Stimulated activated naive CD8-positive, alpha-beta T cell treated with anti-CD3 and anti-CD28 coated beads, Interleukin-15, amount 100 ng/mL, for 72 hours (primary cell): ENCODE results near the gene NHLRC2.
A peak's percentile ranks its signal among the peaks of the same experiment; 100 is the strongest.

Experiments
- ATAC-seq: fragments of 150-1000 bp; cut with Tn5 transposase; 2 replicates; pipeline ENCODE4 v1.10.0; 2021; ENCODE audit warnings: mild to moderate bottlenecking, moderate library complexity
- DNase-seq, 2 donors: peaks; one replicate each; pipeline ENCODE4 v3.0.0; 2021 to 2022
- H3K27ac Mint-ChIP-seq, 2 donors: one replicate each; pipeline ENCODE4 v1.8.0; 2022; ENCODE audit warnings: mild to moderate bottlenecking in 2 of 2, mixed read lengths in 2 of 2, moderate library complexity in 2 of 2
- H3K27me3 Mint-ChIP-seq: one replicate; pipeline ENCODE4 v1.8.0; 2022; ENCODE audit warnings: mixed read lengths
- H3K4me1 Mint-ChIP-seq: one replicate; pipeline ENCODE4 v1.8.0; 2022; ENCODE audit warnings: mild to moderate bottlenecking, mixed read lengths
- H3K4me3 Mint-ChIP-seq, 2 donors: one replicate each; pipeline ENCODE4 v1.8.0; 2022; ENCODE audit warnings: mild to moderate bottlenecking in 2 of 2, mixed read lengths in 2 of 2, moderate library complexity in 1 of 2
- H3K9me3 Mint-ChIP-seq, 2 donors: one replicate each; pipeline ENCODE4 v1.8.0; 2022; ENCODE audit warnings: mixed read lengths in 2 of 2

NHLRC2 gene

DNA sequence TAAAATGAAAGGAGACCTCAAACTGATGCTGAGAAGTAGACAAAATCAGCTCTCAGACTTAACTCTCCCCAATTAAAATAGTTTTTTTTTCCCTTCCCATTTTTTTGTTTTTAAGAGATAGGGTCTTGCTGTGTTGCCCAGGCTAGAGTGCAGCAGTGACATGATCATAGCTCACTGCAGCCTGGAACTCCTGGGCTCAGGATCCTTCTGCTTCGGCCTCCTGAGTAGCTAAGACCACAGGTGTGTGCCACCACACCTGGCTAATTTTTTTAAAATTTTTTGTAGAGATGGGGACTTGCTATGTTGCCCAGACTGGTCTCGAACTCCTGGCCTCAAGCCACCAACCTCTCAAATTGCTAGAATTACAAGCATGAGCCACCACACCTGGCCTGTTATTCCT is 61.1 kb downstream of the NHLRC2 start:
- DNase-seq, result no peak
- no peaks in the 10 kb centered on the region for H3K27me3 Mint-ChIP-seq
- H3K4me1 Mint-ChIP-seq, result no peaks in the 10 kb centered on the region
- no peak overlapping the region for H3K27ac Mint-ChIP-seq
- H3K9me3 Mint-ChIP-seq, result no peaks in the 10 kb centered on the region
- no peak overlapping the region for H3K4me3 Mint-ChIP-seq
- no peak for ATAC-seq

DNA sequence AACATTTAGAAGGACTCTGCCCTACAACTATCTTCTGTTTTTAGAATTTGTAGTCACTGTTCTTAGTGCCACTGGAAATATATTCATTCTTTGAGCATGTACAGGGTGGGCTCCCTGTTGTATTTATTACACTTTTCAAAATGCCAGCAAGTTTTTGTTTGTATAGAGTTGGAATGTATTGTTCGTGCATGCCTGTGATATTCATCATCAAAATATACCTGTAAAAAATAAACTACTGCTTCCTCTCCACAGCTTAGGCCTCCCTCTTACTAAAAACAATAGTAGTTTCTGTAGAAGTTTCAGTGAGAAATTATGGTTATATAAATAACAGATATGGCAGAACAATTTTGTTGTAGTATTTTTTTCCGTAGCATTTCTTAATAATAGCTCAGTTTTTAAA is 61.6 kb downstream of the NHLRC2 start:
- Mint-ChIP-seq H3K9me3 (no peaks in the 10 kb centered on the region), H3K4me1 (no peaks in the 10 kb centered on the region), H3K27me3 (no peaks in the 10 kb centered on the region), H3K27ac (no peak overlapping the region), H3K4me3 (no peak overlapping the region)
- no peak for DNase-seq
- no peak for ATAC-seq

DNA sequence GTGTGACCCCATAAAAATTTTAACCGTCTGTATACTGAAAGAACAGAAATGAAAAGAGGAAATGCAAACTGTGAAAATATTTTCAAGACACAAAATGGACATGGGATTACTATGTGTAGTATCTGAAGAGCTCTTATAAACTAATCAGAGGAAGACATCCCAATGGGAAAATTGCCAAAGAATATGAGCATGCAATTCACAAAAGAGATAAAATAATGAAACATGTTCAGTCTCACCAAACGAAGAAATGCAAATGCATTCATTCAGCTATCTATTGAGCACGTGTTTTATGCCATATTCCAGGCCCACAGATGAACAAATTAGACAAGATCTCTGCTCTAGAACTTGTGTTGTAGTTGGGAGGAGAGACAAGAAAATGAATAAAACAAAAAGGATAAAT is 63.2 kb downstream of the NHLRC2 start:
- Mint-ChIP-seq H3K9me3 (no peaks in the 10 kb centered on the region), H3K4me1 (peaks cover under 1% of the 10 kb centered on the region), H3K27me3 (peaks cover 1% of the 10 kb centered on the region), H3K27ac (no peak overlapping the region), H3K4me3 (no peak overlapping the region)
- DNase-seq (no peak), ATAC-seq (no peak)

DNA sequence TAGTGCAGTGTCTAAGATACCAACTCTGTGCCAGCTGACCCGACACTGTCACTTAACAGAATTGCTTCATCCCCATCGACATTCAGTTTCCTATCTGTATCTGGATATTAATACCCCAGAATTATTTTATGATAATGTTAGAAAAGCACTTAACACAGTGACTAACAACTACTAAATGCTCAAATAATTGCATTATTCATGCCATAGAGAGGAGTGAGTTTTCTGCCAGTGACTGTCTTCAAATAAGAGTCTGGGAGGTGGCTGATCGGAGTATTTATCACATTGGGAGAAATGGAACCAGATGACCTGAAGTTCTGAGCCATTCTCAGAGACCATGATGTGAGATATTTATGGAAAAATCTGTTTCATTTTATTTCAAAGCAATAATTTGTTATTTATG is 65.7 kb downstream of the NHLRC2 start:
- H3K9me3 Mint-ChIP-seq, result peaks cover 7 to 8% of the 10 kb centered on the region in 2 donors
- ATAC-seq, result no peak
- peaks cover 26% of the 10 kb centered on the region for H3K27me3 Mint-ChIP-seq

DNA sequence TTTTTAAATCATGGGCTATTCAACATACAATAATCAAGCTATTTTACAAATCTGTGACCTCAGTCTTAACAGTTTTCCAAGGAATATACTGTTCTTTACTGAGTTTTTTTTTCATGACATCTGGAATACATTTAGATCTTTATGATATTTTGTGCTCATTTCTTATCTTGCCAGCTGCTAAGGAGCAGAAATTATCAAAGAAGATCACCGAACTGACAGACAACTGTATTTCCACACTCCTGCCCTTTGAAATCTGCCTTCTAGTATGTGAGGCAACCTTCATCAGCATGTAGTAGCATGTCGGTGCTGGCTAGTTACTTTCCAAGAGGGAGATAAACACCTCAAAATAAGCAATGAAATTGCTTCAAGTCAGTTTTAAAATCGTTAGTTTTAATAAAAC is 66.4 kb downstream of the NHLRC2 start:
- Mint-ChIP-seq H3K4me1 (peaks cover 10% of the 10 kb centered on the region), H3K9me3 (peaks cover 7 to 8% of the 10 kb centered on the region in 2 donors), H3K4me3 (no peak overlapping the region), H3K27me3 (peaks cover 28% of the 10 kb centered on the region), H3K27ac (no peak overlapping the region)
- DNase-seq (no peak), ATAC-seq (no peak)

More for the DNA sequence above, 65.7 kb downstream of the NHLRC2 start:
- no peak for DNase-seq
- no peak overlapping the region for H3K4me3 Mint-ChIP-seq
- no peak overlapping the region for H3K27ac Mint-ChIP-seq
- H3K4me1 Mint-ChIP-seq, result peaks cover 10% of the 10 kb centered on the region

DNA sequence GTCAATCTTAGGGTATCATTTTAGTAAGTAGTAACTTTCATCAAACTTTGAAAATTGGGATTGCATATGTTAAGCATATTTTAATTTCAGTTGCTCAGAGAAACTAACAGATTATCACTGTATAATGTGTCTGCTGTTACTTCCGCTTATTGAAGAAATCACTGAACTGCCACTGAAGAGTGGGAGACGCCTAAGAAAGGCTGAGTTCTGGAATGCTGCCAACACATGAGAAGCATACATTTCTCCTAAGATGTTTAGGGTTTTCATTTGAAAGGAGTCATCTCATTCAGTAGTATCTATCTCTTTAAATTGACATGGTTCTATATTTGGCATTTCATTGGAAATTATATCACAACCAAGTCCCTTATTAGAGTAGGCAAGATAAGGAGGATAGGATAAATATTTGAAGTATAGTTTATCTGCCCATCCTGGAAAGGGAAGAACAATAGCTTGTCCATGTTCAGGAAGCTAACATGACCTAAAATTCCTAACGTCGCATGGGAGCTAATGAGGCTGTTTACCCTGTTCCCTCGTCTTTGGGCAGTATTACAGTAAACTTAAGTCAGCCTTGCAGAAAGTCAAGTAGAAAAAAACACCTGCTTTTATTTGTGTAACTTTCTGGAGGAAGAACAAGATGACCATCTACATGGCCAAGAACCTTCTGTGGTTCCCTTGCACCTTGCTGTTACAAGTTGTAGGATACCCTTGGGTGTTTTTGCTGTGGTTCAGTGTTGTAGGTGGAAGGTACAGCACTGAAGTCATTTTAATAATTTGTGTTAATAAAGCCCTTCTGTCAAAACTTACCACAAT is 67.3 kb downstream of the NHLRC2 start:
- Mint-ChIP-seq H3K27ac (no peak overlapping the region), H3K4me1 (peaks cover 10% of the 10 kb centered on the region), H3K27me3 (peaks cover 34% of the 10 kb centered on the region), H3K9me3 (peaks cover 7 to 8% of the 10 kb centered on the region in 2 donors), H3K4me3 (no peak overlapping the region)
- DNase-seq (no peak), ATAC-seq (no peak)

DNA sequence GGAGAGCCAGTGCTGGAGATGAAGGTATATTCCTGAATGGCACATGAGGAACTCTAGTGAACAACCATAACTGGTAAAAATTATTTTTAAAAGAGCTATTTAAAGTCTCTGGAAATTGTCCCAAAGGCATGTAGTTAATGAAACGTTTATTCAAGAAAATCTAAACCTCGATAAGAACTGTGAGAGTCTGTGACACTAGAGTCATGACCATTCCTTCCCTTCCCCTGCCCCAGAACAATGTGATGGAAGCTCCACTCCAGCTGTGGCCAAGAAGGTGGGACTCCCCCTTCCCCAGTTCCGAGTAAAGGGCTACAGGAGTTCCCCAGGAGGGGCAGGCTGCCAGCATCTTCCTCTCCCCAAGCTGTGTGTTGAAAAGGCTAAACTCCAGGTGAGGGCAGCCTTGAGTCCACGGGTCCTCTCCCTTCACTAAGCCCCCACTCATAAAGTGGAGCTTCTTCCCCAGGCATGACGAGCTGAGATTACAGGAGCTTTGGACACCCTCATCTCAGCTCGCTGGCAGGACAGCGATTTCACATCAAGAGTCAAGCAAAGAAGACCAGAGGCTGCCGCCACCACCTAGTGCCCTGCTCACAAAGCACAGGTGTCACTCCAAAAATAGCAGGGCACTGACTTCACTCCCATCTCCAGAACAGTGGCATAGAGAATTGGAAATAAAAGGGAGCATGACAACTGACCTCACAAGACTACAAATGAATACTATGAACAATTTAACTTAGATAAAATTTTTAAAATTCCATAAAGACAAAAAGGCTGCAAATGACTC is 68.5 kb downstream of the NHLRC2 start:
- Mint-ChIP-seq H3K4me3 (no peak overlapping the region), H3K4me1 (peaks cover 10% of the 10 kb centered on the region), H3K9me3 (peaks cover 7 to 8% of the 10 kb centered on the region in 2 donors), H3K27me3 (peaks cover 34% of the 10 kb centered on the region), H3K27ac (peak overlapping the region in 1 of 2 donors; percentile 67)
- DNase-seq (no peak), ATAC-seq (no peak)

DNA sequence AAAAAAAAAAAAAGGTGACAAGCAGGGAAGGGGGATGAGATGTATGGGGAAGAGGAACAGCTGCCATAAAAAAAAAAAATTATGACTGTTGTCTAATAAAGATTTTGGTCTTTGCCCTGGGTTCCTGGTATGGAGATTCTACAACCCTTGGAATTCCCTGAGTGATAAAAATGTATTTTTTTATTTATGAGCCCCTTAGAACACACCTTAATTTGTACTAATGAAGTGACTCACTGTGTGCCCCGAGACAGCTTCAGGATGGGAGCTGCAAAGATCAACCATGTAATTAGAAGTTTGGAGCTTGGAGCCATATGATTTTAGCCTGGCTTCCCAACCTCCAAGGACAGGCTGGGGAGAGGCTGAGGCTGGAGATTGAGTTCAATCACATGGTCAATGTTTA is 69.7 kb downstream of the NHLRC2 start:
- H3K4me3 Mint-ChIP-seq, result no peak overlapping the region
- DNase-seq, result no peak
- H3K27ac Mint-ChIP-seq, result peak overlapping the region in 1 of 2 donors; percentile 71
- H3K4me1 Mint-ChIP-seq, result peaks cover 10% of the 10 kb centered on the region
- no peak for ATAC-seq
- H3K27me3 Mint-ChIP-seq, result peaks cover 38% of the 10 kb centered on the region
- peaks cover 7 to 8% of the 10 kb centered on the region in 2 donors for H3K9me3 Mint-ChIP-seq

DNA sequence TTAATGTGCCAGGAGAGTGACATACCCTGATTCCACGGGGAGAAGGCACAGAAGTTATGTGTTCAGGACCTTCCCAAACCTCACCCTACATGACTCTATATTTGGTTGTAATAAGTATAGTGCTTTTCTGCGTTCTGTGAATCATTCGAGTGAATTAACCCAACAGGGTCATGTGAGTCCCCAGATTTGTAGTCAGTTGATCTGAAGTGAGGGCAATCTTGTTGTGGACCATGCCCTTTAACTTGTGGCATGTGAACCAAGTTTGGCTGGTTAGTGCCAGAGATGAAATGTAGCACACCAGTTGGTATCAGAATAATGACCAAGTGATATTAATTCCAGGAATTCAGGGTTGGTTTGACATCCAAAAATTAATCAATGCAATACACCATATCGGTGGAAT is 70.2 kb downstream of the NHLRC2 start:
- Mint-ChIP-seq H3K4me1 (peaks cover 10% of the 10 kb centered on the region), H3K27ac (no peak overlapping the region), H3K27me3 (peaks cover 43% of the 10 kb centered on the region), H3K4me3 (no peak overlapping the region), H3K9me3 (peaks cover 7 to 8% of the 10 kb centered on the region in 2 donors)
- ATAC-seq (no peak), DNase-seq (no peak)

DNA sequence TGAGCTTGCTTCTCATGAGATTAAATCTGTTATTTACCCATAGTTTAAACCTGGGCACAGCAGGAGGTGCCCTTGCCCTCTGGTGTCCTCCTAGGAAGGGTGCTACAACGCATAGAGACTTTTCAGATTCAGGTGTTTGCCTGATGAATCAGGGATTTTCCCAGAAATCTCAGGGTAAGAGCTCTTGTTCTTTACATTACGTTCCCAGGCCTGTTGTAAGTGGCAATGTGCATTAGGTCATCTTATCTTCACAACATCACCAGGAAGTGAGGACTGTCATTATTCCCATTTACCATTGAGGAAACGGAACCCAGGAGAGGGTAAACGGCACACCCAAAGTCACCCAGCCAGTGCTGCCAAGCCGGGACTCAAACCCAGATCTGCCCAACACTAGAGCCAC is 73.0 kb downstream of the NHLRC2 start:
- ATAC-seq (no peak), DNase-seq (no peak)
- Mint-ChIP-seq H3K4me3 (no peak overlapping the region), H3K9me3 (peaks cover 7 to 8% of the 10 kb centered on the region in 2 donors), H3K27me3 (peaks cover 45% of the 10 kb centered on the region), H3K27ac (no peak overlapping the region), H3K4me1 (peaks cover 10% of the 10 kb centered on the region)

DNA sequence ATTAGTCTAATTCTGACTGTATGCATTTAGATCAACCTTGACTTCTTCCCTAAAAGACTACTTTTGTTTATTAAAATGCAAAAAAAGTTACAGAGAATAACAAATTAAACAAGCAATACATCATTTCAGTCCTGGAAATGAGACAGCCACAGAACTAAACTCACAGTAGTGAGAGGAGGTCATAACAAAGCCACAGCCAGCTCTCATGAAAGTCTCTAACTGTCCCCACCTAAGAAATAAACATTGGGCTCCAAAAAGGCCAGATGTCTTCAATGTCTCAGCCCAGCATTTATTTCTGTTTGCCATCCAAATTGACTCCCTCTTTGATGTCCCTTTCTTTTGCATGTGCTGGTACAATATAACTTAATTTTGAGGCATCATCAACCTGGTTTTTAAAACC is 74.4 kb downstream of the NHLRC2 start:
- Mint-ChIP-seq H3K27me3 (peaks cover 31% of the 10 kb centered on the region), H3K9me3 (peaks cover 7 to 8% of the 10 kb centered on the region in 2 donors)
- DNase-seq, result no peak

DNA sequence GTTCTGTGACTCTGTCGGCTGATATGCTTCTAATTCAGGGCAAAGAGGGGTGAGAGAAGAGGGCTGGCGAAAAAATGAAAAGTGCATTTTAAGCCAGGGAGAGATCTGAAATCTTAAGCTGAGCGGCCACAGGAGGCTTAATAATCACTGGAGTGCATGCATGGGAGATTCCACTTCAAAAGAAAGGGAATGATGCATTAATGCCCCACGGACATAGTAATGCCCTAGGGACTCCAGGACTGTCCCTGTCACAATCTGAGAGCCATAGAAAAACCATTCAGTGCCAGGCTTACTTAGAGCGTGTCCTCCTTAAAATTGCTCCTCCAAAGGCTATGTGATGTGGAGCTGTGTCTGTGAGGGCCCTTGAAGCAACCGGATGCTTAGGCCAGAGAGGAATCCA is 75.1 kb downstream of the NHLRC2 start:
- Mint-ChIP-seq H3K27me3 (peaks cover 25% of the 10 kb centered on the region), H3K4me3 (no peak overlapping the region), H3K9me3 (peaks cover 5% of the 10 kb centered on the region in 2 donors), H3K4me1 (no peaks in the 10 kb centered on the region), H3K27ac (no peak overlapping the region)
- DNase-seq, result no peak
- no peak for ATAC-seq

More for the DNA sequence above, 74.4 kb downstream of the NHLRC2 start:
- ATAC-seq, result no peak
- Mint-ChIP-seq H3K4me1 (no peaks in the 10 kb centered on the region), H3K4me3 (no peak overlapping the region), H3K27ac (no peak overlapping the region)

DNA sequence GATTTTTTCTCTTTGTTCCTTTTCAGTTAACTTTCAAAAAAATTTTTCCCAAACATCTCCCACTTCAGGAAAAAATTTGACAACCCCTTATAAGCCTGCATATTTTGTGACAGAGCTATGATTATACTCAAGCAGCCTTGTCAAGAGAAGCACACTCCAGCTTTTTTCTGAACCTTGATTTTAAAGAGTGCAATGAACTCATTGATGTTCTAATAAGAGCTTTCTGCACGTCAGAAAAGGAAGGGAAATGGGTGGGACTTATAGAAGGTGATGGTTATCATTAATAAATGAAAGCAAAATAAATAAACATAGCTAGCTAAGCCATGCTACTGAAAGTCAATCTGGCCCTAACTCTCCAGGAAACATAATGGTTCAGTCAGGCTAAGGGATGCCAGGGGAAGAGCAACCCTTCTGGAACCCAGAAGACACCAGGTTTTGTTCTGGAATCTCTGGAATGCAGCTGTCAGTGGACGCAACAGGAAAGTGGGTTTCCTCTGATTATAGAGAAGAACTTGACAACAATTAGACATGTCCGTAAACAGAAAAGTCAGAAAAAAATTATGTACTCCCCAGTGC is 76.1 kb downstream of the NHLRC2 start:
- Mint-ChIP-seq H3K4me3 (no peak overlapping the region), H3K27ac (peak overlapping the region in 1 of 2 donors; percentile 49)

DNA sequence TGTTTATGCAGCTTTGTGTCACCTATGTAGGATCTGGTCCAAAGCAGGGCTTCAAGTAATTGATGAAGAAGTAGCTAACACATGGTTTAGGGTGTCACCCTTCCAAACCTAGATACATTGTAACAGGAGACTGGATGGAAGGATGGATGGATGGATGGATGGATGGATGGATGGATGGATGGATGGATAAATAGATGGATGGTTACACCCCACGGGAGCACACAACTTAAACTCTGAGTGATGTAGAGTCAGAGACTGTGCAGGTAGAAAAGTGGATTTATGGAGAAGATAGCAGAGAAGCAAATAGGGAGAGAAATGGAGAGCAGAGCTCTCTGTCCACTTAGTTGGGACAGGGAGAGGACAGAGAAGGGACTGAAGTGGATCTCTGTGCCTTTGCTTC is 78.4 kb downstream of the NHLRC2 start:
- Mint-ChIP-seq H3K4me3 (no peak overlapping the region), H3K9me3 (no peaks in the 10 kb centered on the region), H3K4me1 (no peaks in the 10 kb centered on the region), H3K27me3 (peaks cover 12% of the 10 kb centered on the region), H3K27ac (no peak overlapping the region)
- no peak for ATAC-seq
- DNase-seq, result no peak

More for the DNA sequence above, 76.1 kb downstream of the NHLRC2 start:
- Mint-ChIP-seq H3K27me3 (peaks cover 18% of the 10 kb centered on the region), H3K4me1 (no peaks in the 10 kb centered on the region), H3K9me3 (no peaks in the 10 kb centered on the region)
- DNase-seq, result no peak
- ATAC-seq, result no peak

DNA sequence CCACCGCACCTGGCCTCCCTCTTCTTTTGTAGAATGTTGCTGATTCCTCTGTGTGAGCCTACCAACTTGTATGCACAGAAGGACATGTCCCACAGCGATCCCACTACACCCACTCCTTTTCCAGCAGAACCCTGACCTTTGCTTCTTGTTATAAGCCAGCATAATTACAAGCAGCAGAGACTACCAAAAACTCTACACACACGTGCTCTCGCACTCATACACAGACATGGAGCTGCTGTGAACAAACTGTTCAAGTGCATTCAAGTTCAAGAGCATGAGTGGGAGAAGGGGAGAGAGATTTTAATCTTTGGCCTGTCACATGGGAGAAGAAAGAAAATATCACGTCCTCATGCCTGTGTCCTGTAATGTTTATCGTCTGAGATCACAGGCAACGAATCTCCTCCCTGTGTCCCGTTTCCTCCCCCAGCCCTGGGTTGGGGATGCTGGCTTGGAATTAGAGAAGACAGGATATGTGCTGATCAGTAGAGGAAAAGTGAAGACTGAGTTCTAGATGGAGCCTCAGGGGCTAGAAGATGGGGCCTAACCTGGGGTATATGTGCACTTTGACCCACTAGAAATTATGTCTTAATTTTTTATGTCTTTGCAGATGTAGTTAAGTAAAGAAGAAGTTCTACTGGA is 79.6 kb downstream of the NHLRC2 start:
- ATAC-seq (no peak), DNase-seq (no peak)
- no peaks in the 10 kb centered on the region for H3K9me3 Mint-ChIP-seq
- no peaks in the 10 kb centered on the region for H3K4me1 Mint-ChIP-seq
- H3K4me3 Mint-ChIP-seq, result no peak overlapping the region
- peaks cover 21% of the 10 kb centered on the region for H3K27me3 Mint-ChIP-seq
- H3K27ac Mint-ChIP-seq, result peak overlapping the region in 1 of 2 donors; percentile 71
